ENCODE results near the gene OR6M1.

Gene OR6M1

DNA sequence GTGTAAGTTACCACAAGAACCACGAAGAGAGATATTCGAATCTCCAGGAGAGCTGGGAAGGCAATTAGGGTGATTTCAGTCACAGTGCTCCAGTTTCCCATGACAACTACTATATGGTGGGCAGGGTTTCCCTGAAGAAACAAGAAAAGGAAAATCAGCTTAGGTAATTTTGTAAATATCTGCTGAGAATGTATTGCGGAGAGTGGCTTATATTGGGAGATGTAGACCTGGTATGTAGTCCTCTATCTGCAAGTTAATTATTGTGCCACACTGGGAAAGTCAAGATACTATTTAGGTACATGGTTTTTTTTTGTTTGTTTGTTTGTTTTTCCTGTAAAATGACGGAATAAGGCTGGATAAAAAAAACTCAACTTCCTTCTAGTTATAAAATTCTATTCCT, at the start of gene OR6M1:
TSS of gene OR6M1 (minus strand) at position 101 of the 400 bp plus-strand sequence. CDS start at position 101, 0 bp downstream.
- no peak for DNase-seq (ENCODE audit: low spot score)

- no peak for DNase-seq (ENCODE audit: low spot score)
Observed at GRCh38 chr11:123853038-123853437, 46.9 kb upstream of the OR6M1 start.

DNA sequence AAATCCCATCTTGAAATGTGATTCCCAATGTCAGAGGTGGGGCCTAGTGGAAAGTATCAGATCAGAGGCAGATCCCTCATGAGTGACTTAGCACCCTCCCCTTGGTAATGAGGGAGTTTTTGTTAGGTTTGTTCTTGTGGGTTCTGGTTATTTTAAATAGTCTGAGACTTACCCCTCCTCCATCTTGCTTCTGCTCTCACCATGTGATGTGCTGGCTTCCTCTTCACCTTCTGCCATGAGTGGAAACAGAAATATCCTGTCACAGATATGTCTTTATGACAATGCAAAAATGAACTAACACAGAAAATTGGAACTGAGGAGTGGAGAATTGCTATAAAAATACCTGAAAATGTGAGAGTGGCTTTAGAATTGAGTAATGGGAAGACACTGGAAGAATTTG, 46.2 kb upstream of the OR6M1 start:
- no peak for DNase-seq (ENCODE audit: low spot score)

- no peak for DNase-seq (ENCODE audit: low spot score)
Observed at GRCh38 chr11:123851110-123851509, 45.0 kb upstream of the OR6M1 start.

DNA sequence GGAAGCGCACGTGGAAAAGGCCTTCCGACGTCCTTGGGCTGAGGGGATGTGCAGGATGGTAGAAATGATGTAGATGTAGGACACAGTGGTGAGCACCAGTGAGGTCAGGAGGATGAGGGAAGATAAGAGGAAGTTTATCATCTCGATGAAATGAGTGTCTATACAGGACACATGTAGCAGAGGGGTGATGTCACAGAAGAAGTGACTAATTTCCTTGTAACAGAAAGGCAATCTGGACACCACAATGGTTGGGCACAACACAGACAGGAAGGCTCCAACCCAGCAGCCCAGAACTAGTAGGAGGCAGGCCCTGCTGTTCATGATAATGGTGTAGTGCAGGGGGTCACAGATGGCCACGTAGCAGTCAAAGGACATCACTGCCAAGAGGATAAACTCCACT, 35.0 kb upstream of the OR6M1 start:
- DNase-seq (ENCODE audit: low spot score): no peak

- no peak for DNase-seq (ENCODE audit: low spot score)
Observed at GRCh38 chr11:123839131-123839530, 33.0 kb upstream of the OR6M1 start.

DNA sequence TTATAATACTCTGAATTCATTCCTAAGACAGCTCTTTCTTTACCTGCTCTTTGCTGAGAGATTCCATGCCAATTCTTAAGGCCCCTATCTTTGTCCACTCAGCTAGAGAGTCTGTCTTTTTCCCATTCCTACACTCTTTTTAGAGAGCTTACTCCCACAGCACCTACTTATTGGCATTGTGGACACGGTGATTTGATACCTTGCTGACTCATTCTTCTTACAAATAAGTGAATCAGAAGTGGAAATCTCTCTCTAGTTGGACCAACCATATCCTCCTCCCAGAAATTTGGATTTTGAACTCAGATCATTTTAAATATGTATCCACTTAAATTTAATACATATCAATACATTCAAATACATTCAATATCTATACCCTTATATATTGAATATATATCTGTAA, 32.5 kb upstream of the OR6M1 start:
- DNase-seq (ENCODE audit: low spot score): no peak

- DNase-seq (ENCODE audit: low spot score): no peak
Observed at GRCh38 chr11:123838199-123838598, 32.0 kb upstream of the OR6M1 start.

DNA sequence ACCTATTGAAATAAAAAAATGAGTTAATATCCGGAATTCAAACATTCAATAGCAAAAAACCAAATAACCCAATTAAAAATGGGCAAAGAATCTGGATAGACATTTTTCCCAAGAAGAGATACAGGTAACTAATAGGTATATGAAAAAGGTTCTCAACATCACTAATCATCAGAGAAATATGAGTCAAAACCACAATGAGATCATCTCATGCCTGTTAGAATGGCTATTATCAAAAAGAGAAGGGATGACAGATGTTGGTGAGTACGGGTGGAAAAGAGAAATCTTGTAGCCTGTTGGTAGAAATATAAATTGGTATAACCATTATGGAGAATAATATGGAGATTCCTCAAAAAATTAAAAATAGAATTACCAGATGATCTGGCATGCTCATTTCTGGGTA, 26.9 kb upstream of the OR6M1 start:
- no peak for DNase-seq (ENCODE audit: low spot score)

DNA sequence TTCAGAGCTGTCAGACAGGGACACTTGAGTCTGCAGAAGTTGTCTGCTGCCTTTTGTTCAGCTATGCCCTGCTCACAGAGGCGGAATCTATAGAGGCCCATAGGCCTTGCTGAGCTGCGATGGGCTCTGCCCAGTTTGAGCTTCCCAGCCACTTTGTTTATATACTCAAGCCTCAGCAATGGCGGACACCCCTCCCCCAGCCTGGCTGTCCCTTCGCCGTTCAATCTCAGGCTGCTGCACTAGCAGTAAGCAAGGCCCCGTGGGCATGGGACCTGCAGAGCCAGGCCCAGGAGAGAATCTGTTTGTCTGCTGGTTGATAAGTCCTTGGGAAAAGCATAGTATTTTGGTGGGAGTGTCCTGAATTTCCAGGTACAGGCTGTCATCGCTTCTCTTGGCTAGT, 23.6 kb upstream of the OR6M1 start:
- no peak for DNase-seq (ENCODE audit: low spot score)

GRCh38 chr11:123822599-123822998, 16.4 kb upstream of the OR6M1 start:
- DNase-seq (ENCODE audit: low spot score): no peak

- DNase-seq (ENCODE audit: low spot score): no peak
Observed at GRCh38 chr11:123822032-123822431, 15.9 kb upstream of the OR6M1 start.

- no peak for DNase-seq (ENCODE audit: low spot score)
Observed at GRCh38 chr11:123815122-123815521, 9.0 kb upstream of the OR6M1 start.

GRCh38 chr11:123801765-123802164, 4.4 kb downstream of the OR6M1 start:
- DNase-seq (ENCODE audit: low spot score): no peak

GRCh38 chr11:123800036-123800435, 6.1 kb downstream of the OR6M1 start:
- DNase-seq (ENCODE audit: low spot score): no peak

GRCh38 chr11:123799438-123799837, 6.7 kb downstream of the OR6M1 start:
- no peak for DNase-seq (ENCODE audit: low spot score)

DNA sequence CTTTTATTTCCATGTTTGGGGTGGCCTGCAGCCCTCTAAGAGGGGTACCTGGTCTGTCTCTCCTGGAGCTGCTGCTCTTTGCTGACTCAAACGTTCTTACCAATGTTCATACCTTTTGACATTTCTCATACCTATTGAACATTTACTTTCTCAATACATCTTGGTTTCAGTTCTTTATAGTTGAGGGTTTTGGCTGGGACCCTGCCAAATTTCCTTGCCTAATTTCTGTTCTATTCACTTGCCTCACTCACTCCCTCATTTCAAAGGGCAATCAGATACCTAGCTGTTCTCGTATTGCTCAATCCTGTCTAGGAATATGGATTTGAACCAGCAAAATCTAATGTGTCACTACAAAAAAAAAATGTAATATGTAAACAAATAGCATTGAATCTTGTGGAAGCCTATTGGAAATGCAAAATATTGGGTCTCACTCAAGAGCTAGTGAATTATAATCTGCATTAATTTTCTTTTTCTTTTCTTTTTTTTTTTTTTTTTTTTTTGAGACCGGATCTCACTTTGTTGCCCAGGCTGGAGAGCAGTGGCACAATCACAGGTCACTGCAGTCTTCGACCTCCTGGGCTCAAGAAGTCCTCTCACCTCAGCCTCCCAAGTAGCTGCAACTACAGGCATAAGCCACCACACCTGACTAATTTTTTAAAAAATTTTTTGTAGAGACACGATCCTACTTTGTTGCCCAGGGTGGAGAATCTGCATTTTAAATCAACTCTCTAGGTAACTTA, 7.5 kb downstream of the OR6M1 start:
- DNase-seq (ENCODE audit: low spot score): no peak

- DNase-seq (ENCODE audit: low spot score): no peak
Observed at GRCh38 chr11:123798079-123798478, 8.1 kb downstream of the OR6M1 start.

GRCh38 chr11:123797541-123797940, 8.6 kb downstream of the OR6M1 start:
- DNase-seq (ENCODE audit: low spot score): no peak

DNA sequence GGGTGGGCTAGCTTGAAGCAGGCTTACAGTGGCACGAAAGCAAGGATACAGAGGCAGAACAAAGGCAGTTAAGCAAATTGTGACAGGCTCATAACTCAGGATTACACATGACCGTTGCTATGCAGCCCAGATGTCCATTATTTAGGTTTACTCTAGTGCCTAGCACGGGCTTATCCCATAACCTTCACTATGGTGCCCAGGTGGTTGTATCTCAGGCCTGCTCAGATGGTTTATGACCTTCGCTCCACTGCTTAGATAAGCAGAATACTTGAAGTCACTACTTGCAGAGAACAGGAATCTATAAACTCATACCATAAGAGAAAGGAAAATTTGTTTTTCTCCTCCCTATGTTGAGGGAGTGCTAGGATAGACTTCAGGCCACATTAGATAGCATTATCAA, 9.0 kb downstream of the OR6M1 start:
- DNase-seq (ENCODE audit: low spot score): no peak

DNA sequence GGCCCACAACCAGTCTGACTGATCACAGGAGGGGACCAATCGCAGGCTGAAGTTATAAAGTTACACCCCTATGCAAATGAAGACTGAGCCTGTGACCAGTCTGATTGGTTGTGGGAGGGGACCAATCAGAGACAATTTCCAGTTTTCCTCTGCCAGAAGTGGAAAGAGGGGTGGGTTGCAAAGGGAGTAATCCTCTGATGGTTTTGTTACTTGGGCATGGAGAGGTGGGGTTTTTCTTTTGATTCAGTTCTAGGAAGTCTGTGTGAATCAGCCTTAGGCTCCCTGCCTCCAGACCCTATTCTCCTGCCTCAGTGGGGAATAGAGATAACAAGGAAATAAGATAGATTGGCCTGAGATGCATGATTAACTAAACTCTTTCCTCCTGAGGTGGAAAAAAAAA, 9.9 kb downstream of the OR6M1 start:
- DNase-seq (ENCODE audit: low spot score): no peak

DNA sequence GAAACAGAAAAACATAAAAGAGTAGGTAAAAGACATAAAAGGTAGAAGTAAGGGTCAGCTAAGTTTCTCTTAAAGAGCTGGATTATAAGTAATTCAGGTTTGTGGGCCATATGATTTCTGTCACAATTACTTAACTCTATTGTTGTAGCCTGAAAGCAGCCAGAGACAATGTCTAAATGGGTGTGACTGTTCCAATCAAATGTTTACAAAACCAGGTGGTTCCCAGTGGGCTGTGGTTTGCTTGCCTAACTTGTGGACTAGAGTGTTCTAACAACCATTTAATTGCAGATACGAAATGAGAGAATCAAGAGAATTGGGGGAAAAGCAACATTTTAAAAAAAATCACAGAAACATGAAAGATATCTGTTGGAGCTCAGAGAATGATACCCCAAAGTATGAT, 22.6 kb downstream of the OR6M1 start:
- no peak for DNase-seq (ENCODE audit: low spot score)

DNA sequence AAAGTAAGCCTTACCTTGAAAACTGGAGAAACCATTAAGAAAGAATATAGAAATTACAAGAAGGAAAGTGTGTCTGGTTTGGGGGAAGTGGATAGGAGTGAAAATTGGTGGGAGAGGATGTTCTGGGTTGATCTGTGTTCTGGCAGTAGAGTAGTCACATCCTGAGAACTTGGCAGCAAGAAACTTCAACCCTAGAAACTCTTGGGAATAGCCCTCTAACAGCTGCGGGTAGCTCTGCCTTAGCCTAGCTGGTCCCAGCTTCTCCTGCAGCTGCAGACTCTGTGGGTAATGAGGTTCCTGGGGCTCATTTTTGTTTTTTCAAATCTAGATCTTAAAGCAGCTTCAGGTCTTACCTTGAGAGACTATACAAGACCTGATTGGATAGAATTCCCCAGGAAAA, 27.6 kb downstream of the OR6M1 start:
- DNase-seq (ENCODE audit: low spot score): no peak

Data from AG08396 (cell line).